Large intestine (tissue), 3 donors: ENCODE results near the gene BRD7. TPM values are rescaled to one million over a fixed set of nuclear protein-coding genes. Genes with fewer than 3 reads are reported as not detected.

ENCODE experiments used
- DNase-seq, 2 donors: peaks; one replicate each; pipeline versions ENCODE4 v3.0.0 to v3.0.0-alpha.2; 2013
- H3K27ac ChIP-seq: one replicate; pipeline ENCODE4 v1.5.1; 2013; ENCODE audit warnings: low read length
- H3K27me3 ChIP-seq: 2 replicates; pipeline ENCODE4 v1.6.1; 2013; ENCODE audit warnings: low read length; ENCODE audit not compliant: control insufficient read depth, insufficient read depth
- H3K36me3 ChIP-seq: 2 replicates; pipeline ENCODE4 v1.6.1; 2013; ENCODE audit warnings: low read length; ENCODE audit not compliant: control insufficient read depth, insufficient read depth
- H3K4me1 ChIP-seq: one replicate; pipeline ENCODE4 v1.6.1; 2013; ENCODE audit warnings: low read length; ENCODE audit not compliant: control insufficient read depth, insufficient read depth
- H3K4me3 ChIP-seq: one replicate; pipeline ENCODE4 v1.5.1; 2013; ENCODE audit warnings: low read length
- H3K9me3 ChIP-seq: one replicate; pipeline ENCODE4 v1.6.1; 2013; ENCODE audit warnings: mild to moderate bottlenecking, low read depth, low read length, moderate library complexity; ENCODE audit not compliant: control insufficient read depth
- WGBS: methylation state at CpG from one replicate; pipeline ENCODE4 v1.1.5; 2013; ENCODE audit warnings: low lambda C conversion rate; ENCODE audit not compliant: insufficient coverage; 5-methylcytosine and 5-hydroxymethylcytosine counted together
- polyA plus RNA-seq: library from polyadenylated mRNA; unstranded; fragments of 120-200 nt; gene quantifications from one replicate; pipeline ENCODE4 v1.2.1, GENCODE V29; 2013

The BRD7 gene
- polyA plus RNA-seq, 1 donor, result 69.7 TPM

- DNase-seq, result no peak
- Histone ChIP-seq H3K4me3 (no peak overlapping the region), H3K36me3 (no peaks in the 10 kb centered on the region), H3K27ac (no peak overlapping the region), H3K27me3 (peaks cover 1% of the 10 kb centered on the region), H3K9me3 (no peaks in the 10 kb centered on the region), H3K4me1 (no peaks in the 10 kb centered on the region)
- WGBS, result no CpG with 5 or more reads among the region's 11 CpGs
Observed at GRCh38 chr16:50390371-50390771, 21.6 kb upstream of the BRD7 start.

- DNase-seq, result no peak
- Histone ChIP-seq H3K9me3 (no peaks in the 10 kb centered on the region), H3K27ac (no peak overlapping the region), H3K27me3 (peaks cover 6% of the 10 kb centered on the region), H3K36me3 (no peaks in the 10 kb centered on the region), H3K4me1 (no peaks in the 10 kb centered on the region), H3K4me3 (no peak overlapping the region)
- no CpG with 5 or more reads among the region's 4 CpGs for WGBS
Observed at GRCh38 chr16:50389900-50390299, 21.1 kb upstream of the BRD7 start.

- WGBS, result no CpG with 5 or more reads among the region's 1 CpG
- Histone ChIP-seq H3K9me3 (no peaks in the 10 kb centered on the region), H3K27ac (no peak overlapping the region), H3K4me3 (no peak overlapping the region), H3K4me1 (no peaks in the 10 kb centered on the region), H3K27me3 (peaks cover 7% of the 10 kb centered on the region), H3K36me3 (no peaks in the 10 kb centered on the region)
- DNase-seq, result no peak
Observed at GRCh38 chr16:50388496-50388895, 19.7 kb upstream of the BRD7 start.

GRCh38 chr16:50386774-50387173 lies 18.0 kb upstream of the BRD7 start:
- Histone ChIP-seq H3K4me3 (no peak overlapping the region), H3K4me1 (no peaks in the 10 kb centered on the region), H3K27ac (no peak overlapping the region), H3K36me3 (no peaks in the 10 kb centered on the region), H3K9me3 (no peaks in the 10 kb centered on the region), H3K27me3 (peaks cover 7% of the 10 kb centered on the region)
- WGBS, result no CpG with 5 or more reads among the region's 13 CpGs
- no peak for DNase-seq

- no peak overlapping the region for H3K4me3 ChIP-seq
- no peaks in the 10 kb centered on the region for H3K4me1 ChIP-seq
- no peaks in the 10 kb centered on the region for H3K9me3 ChIP-seq
- no peak for DNase-seq
- H3K27me3 ChIP-seq, result peaks cover 7% of the 10 kb centered on the region
- WGBS, result 67% methylated on average over 1 of the region's 5 CpGs
- no peak overlapping the region for H3K27ac ChIP-seq
- H3K36me3 ChIP-seq, result no peaks in the 10 kb centered on the region
Observed at GRCh38 chr16:50386139-50386538, 17.4 kb upstream of the BRD7 start.

- Histone ChIP-seq H3K27ac (no peak overlapping the region), H3K4me3 (no peak overlapping the region), H3K27me3 (peaks cover 7% of the 10 kb centered on the region), H3K4me1 (no peaks in the 10 kb centered on the region), H3K9me3 (no peaks in the 10 kb centered on the region), H3K36me3 (no peaks in the 10 kb centered on the region)
- DNase-seq, result no peak
- no CpG with 5 or more reads among the region's 7 CpGs for WGBS
Observed at GRCh38 chr16:50384500-50385135, 15.8 kb upstream of the BRD7 start.

GRCh38 chr16:50381679-50382440 lies 13.1 kb upstream of the BRD7 start:
- H3K9me3 ChIP-seq, result no peaks in the 10 kb centered on the region
- no peak overlapping the region for H3K27ac ChIP-seq
- peaks cover 7% of the 10 kb centered on the region for H3K27me3 ChIP-seq
- no peaks in the 10 kb centered on the region for H3K4me1 ChIP-seq
- peak in 1 of 2 donors; percentile 19 for DNase-seq
- H3K36me3 ChIP-seq, result no peaks in the 10 kb centered on the region
- no CpG with 5 or more reads among the region's 8 CpGs for WGBS
- H3K4me3 ChIP-seq, result no peak overlapping the region

GRCh38 chr16:50378417-50378816 lies 9.6 kb upstream of the BRD7 start:
- H3K27ac ChIP-seq, result no peak overlapping the region
- H3K36me3 ChIP-seq, result no peaks in the 10 kb centered on the region
- H3K4me3 ChIP-seq, result no peak overlapping the region
- no peak for DNase-seq
- no peaks in the 10 kb centered on the region for H3K9me3 ChIP-seq
- peaks cover 5% of the 10 kb centered on the region for H3K27me3 ChIP-seq
- no peaks in the 10 kb centered on the region for H3K4me1 ChIP-seq

GRCh38 chr16:50377001-50377400 lies 8.2 kb upstream of the BRD7 start:
- Histone ChIP-seq H3K36me3 (no peaks in the 10 kb centered on the region), H3K9me3 (no peaks in the 10 kb centered on the region), H3K4me1 (no peaks in the 10 kb centered on the region), H3K27me3 (peaks cover 5% of the 10 kb centered on the region), H3K4me3 (no peak overlapping the region), H3K27ac (no peak overlapping the region)
- DNase-seq, result no peak
- WGBS, result no CpG with 5 or more reads among the region's 4 CpGs

GRCh38 chr16:50373780-50374179 lies 5.0 kb upstream of the BRD7 start:
- H3K4me3 ChIP-seq, result no peak overlapping the region
- peaks cover 4% of the 10 kb centered on the region for H3K4me1 ChIP-seq
- H3K36me3 ChIP-seq, result no peaks in the 10 kb centered on the region
- DNase-seq, result no peak
- no peak overlapping the region for H3K27ac ChIP-seq
- no CpG with 5 or more reads among the region's 9 CpGs for WGBS
- no peaks in the 10 kb centered on the region for H3K9me3 ChIP-seq
- H3K27me3 ChIP-seq, result peaks cover 5% of the 10 kb centered on the region

- peaks cover 4% of the 10 kb centered on the region for H3K4me1 ChIP-seq
- 60% methylated on average over 1 of the region's 4 CpGs for WGBS
- H3K9me3 ChIP-seq, result no peaks in the 10 kb centered on the region
- H3K27me3 ChIP-seq, result peaks cover 5% of the 10 kb centered on the region
- H3K36me3 ChIP-seq, result no peaks in the 10 kb centered on the region
- no peak overlapping the region for H3K4me3 ChIP-seq
- H3K27ac ChIP-seq, result no peak overlapping the region
- no peak for DNase-seq
Observed at GRCh38 chr16:50373345-50373701, 4.5 kb upstream of the BRD7 start.
